ENCODE results near the gene LRRC3. TPM values are rescaled to one million over a fixed set of nuclear protein-coding genes. Genes with fewer than 3 reads are reported as not detected.

The LRRC3 gene
- total RNA-seq, 1 donor from 2014 or later: 4.0 TPM

DNA sequence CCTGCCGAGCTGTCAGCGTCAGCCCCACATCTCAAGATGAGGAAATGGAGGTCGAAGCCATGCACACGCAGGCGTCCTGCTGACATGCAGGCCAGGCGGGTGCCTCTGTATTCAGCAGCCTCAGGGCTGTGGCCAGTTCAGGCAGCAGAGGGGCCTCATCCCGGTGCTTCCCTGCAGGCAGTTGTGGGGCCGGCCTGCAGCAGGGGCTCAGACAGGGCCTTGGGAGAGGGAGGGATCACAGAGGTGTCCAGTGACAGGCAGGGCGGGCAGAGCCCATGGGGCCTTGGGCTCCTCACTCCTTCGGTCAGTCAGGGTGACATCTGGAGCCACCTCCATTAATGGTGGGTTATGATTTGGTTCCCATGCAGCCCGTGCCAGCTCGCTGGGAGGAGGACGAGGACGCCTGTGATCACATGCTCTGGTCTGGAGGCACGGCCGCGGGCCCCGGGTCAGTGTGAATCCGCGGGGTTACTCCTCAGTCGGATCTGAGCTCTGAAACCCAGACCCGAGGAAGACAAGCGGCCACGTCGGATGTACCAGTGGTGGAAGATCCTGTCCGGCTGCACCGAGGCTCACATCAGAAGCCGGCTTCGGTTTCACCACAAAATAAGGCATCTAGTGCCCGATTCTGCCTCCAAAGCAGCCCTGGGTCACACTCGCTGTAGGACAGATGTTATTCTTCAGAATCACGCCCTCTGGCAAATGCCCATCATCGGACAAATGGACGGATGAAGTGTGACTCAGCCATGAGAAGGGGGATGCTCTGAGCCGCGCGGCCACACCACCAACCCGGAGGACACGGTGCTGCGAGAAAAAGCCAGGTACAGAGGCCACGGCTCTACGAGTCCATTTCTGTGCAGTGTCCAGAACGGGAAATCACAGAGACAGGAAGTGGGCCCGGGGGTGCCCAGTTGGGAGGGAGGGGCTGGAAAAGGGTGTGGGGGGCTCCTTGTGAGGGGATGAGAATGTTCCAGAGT is 51.3 kb downstream of the LRRC3 start:
- no peak overlapping the region for H3K4me3 ChIP-seq
- intact Hi-C loops (cut with DNase I): no loop called here
- ATAC-seq (no peak), DNase-seq (peak; percentile 36)
- H3K27me3 ChIP-seq (ENCODE audit: low read depth): peaks cover 18% of the 10 kb centered on the region
- no peak overlapping the region for H3K27ac ChIP-seq
- H3K4me1 ChIP-seq: peaks cover 12% of the 10 kb centered on the region
- H3K9me3 ChIP-seq: no peaks in the 10 kb centered on the region
- no peaks in the 10 kb centered on the region for H3K36me3 ChIP-seq
- TF ChIP-seq, protein P1, sequence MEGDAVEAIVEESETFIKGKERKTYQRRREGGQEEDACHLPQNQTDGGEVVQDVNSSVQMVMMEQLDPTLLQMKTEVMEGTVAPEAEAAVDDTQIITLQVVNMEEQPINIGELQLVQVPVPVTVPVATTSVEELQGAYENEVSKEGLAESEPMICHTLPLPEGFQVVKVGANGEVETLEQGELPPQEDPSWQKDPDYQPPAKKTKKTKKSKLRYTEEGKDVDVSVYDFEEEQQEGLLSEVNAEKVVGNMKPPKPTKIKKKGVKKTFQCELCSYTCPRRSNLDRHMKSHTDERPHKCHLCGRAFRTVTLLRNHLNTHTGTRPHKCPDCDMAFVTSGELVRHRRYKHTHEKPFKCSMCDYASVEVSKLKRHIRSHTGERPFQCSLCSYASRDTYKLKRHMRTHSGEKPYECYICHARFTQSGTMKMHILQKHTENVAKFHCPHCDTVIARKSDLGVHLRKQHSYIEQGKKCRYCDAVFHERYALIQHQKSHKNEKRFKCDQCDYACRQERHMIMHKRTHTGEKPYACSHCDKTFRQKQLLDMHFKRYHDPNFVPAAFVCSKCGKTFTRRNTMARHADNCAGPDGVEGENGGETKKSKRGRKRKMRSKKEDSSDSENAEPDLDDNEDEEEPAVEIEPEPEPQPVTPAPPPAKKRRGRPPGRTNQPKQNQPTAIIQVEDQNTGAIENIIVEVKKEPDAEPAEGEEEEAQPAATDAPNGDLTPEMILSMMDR (IDR thresholded peaks at IDR 0.05): no peak

DNA sequence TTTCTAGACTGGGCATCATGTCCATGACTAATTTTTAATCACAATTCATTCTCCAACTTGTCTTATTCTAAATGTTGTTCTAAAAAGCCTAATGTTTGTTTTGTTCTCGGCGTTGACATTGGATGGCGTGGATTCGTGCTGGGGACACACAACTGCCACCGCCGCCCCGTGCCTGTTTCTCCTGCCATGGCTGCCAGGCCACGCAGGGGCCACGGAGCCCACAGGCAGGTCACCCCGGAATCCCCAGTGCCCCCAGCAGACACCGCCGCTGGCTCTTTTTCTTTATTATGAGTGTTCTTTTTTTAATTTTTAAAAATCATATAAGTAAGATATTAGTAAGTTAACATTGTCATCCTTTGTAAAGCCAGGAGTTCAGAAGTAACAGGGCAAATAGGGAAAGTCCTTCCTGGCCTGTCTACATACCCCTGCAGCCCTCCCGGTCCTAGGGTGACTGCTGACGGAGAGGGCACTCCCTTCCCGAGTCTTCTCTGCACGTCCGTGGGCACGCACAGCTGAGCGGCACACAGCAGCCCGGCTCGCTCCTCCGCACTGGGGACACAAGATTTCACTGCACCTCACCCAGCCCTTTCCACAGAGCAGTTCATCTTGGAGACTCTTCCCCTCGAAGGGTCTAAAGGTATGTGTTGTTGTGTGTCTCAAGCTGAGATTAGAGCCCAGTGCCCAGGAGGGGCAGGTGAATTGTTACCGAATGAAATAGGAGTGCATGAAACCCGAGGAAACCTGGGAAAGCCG is 52.5 kb downstream of the LRRC3 start:
- no peaks in the 10 kb centered on the region for H3K9me3 ChIP-seq
- no peak overlapping the region for H3K27ac ChIP-seq
- TF ChIP-seq, protein P1 (IDR thresholded peaks at IDR 0.05): no peak
- no peak overlapping the region for H3K4me3 ChIP-seq
- DNase-seq (no peak), ATAC-seq (no peak)
- H3K27me3 ChIP-seq (ENCODE audit: low read depth): peaks cover 18% of the 10 kb centered on the region
- intact Hi-C loops (cut with DNase I): no loop called here
- no peaks in the 10 kb centered on the region for H3K36me3 ChIP-seq
- peaks cover 12% of the 10 kb centered on the region for H3K4me1 ChIP-seq

DNA sequence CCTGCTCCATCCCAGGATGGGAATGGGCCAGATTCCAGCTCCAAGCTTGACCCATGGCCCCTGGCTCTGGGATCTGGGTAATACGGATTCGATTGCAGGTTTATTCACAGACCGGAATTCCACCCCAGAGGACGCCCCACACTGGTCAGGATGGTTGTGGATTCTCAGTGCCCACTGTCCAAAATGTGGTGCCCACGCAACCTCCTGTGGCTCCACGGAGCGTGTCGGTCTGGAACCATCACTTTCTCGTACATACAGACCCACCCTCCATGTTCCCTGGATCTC is 53.1 kb downstream of the LRRC3 start:
- intact Hi-C loops (cut with DNase I): no loop called here
- H3K27ac ChIP-seq: no peak overlapping the region
- TF ChIP-seq, protein P1 (IDR thresholded peaks at IDR 0.05): no peak
- H3K4me1 ChIP-seq: peaks cover 12% of the 10 kb centered on the region
- H3K27me3 ChIP-seq (ENCODE audit: low read depth): peaks cover 18% of the 10 kb centered on the region
- H3K4me3 ChIP-seq: no peak overlapping the region
- no peak for ATAC-seq
- H3K36me3 ChIP-seq: no peaks in the 10 kb centered on the region
- no peaks in the 10 kb centered on the region for H3K9me3 ChIP-seq
- no peak for DNase-seq

DNA sequence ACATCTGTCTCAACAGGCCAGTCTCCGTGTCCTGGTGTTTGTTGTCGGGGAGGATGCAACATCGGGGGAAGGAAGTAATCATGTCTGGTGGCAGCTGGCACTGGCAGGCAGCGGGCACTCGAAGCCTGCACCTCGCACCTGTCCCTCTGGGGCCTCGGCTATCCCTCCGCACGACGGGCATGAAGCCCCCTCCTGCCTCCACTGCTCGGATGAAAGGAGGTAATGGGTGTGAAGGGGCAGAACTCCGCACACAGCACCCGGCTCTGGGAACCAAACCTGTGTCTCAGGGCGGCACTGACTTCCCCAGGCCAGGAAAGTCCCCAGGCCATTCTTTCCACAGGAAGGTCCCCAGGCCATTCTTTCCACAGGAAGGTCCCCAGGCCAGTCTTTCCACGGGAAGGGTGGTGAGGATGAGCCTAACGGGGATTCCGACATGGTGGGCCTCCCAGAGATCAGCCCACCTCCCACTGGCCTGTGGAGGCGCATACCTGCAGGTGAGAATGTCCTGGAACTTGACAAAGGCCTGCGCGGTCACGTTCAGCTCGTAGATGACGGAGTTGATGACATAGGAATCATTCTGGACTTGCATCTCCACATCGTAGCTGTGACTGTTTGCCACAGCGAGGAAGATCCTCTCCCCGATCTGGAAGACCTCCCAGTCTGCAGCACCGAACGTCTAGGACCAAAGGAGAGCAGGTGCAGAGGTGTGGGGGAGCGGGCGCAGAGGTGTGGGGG is 53.6 kb downstream of the LRRC3 start:
- ATAC-seq (no peak), DNase-seq (peak; percentile 32)
- H3K27ac ChIP-seq: no peak overlapping the region
- TF ChIP-seq, protein P1 (IDR thresholded peaks at IDR 0.05): no peak
- H3K4me1 ChIP-seq: peaks cover 12% of the 10 kb centered on the region
- intact Hi-C loops (cut with DNase I): no loop called here
- H3K36me3 ChIP-seq: no peaks in the 10 kb centered on the region
- no peaks in the 10 kb centered on the region for H3K9me3 ChIP-seq
- no peak overlapping the region for H3K4me3 ChIP-seq
- peaks cover 18% of the 10 kb centered on the region for H3K27me3 ChIP-seq (ENCODE audit: low read depth)

DNA sequence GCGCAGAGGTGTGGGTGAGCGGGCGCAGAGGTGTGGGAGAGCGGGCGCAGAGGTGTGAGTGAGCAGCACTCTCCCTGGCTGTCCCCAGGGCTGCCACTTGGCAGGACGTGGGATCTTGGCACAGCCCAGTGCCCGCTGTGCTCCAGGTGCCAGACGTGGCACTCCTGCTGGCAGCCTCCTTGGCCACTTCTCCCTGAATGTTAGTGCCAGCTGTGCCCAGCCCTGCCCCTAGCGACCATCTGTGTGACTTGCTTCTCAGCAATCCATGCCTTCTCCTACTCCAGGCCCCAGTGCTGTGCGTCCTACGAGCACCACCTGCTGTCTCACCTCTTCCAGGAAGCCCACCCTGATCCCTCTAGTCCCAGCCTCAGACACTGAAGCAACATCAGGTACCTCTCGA is 54.2 kb downstream of the LRRC3 start:
- Histone ChIP-seq H3K27ac (no peak overlapping the region), H3K9me3 (no peaks in the 10 kb centered on the region), H3K4me1 (peaks cover 12% of the 10 kb centered on the region), H3K27me3 (ENCODE audit: low read depth) (peaks cover 18% of the 10 kb centered on the region), H3K4me3 (no peak overlapping the region), H3K36me3 (no peaks in the 10 kb centered on the region)
- TF ChIP-seq, protein P1 (IDR thresholded peaks at IDR 0.05): peak; percentile 35
- intact Hi-C loops (cut with DNase I): no loop called here
- peak; percentile 92 for ATAC-seq
- peak; percentile 88 for DNase-seq
